ENCODE results near the gene TNS1. TPM values are rescaled to one million over a fixed set of nuclear protein-coding genes. Genes with fewer than 3 reads are reported as not detected.

The TNS1 gene
- total RNA-seq, 1 donor from 2014 or later: 25.1 TPM

- no peak overlapping the region for H3K4me3 ChIP-seq (ENCODE audit: low read depth, low read length)
- no peak for TF ChIP-seq CTCF (conservative IDR thresholded peaks at IDR 0.05; ENCODE audit: low read depth, low read length)
- DNase-seq (ENCODE audit: low read depth): no peak
Observed at GRCh38 chr2:218029366-218030360, 26.9 kb upstream of the TNS1 start.

GRCh38 chr2:218028562-218029348, 26.0 kb upstream of the TNS1 start:
- TF ChIP-seq CTCF (conservative IDR thresholded peaks at IDR 0.05; ENCODE audit: low read depth, low read length): no peak
- no peak overlapping the region for H3K4me3 ChIP-seq (ENCODE audit: low read depth, low read length)
- DNase-seq (ENCODE audit: low read depth): no peak

GRCh38 chr2:218028189-218028495, 25.3 kb upstream of the TNS1 start:
- H3K4me3 ChIP-seq (ENCODE audit: low read depth, low read length): no peak overlapping the region
- DNase-seq (ENCODE audit: low read depth): no peak
- no peak for TF ChIP-seq CTCF (conservative IDR thresholded peaks at IDR 0.05; ENCODE audit: low read depth, low read length)

GRCh38 chr2:218027426-218028188, 24.8 kb upstream of the TNS1 start:
- no peak overlapping the region for H3K4me3 ChIP-seq (ENCODE audit: low read depth, low read length)
- no peak for DNase-seq (ENCODE audit: low read depth)
- no peak for TF ChIP-seq CTCF (conservative IDR thresholded peaks at IDR 0.05; ENCODE audit: low read depth, low read length)

GRCh38 chr2:218026676-218027425, 24.1 kb upstream of the TNS1 start:
- no peak for TF ChIP-seq CTCF (conservative IDR thresholded peaks at IDR 0.05; ENCODE audit: low read depth, low read length)
- no peak for DNase-seq (ENCODE audit: low read depth)
- H3K4me3 ChIP-seq (ENCODE audit: low read depth, low read length): no peak overlapping the region

GRCh38 chr2:218026244-218026643, 23.4 kb upstream of the TNS1 start:
- TF ChIP-seq CTCF (conservative IDR thresholded peaks at IDR 0.05; ENCODE audit: low read depth, low read length): no peak
- DNase-seq (ENCODE audit: low read depth): no peak
- no peak overlapping the region for H3K4me3 ChIP-seq (ENCODE audit: low read depth, low read length)

All from epithelial cell of proximal tubule (primary cell).